Muscle layer of colon (tissue), 2 donors: Measurements from ENCODE around the gene BEND3.
"Not testable (repeated sequence)": the region's sequence is repeated elsewhere in the genome, so short reads cannot be mapped to it uniquely, and the experiment has no call there.

Source experiments
- H3K27ac ChIP-seq: one replicate; pipeline ENCODE4 v1.7.0; 2013; ENCODE audit warnings: low read depth, mild to moderate bottlenecking, low read length, moderate library complexity
- H3K27me3 ChIP-seq, 2 donors: one replicate each; pipeline ENCODE4 v1.7.0; 2013; ENCODE audit warnings: low read length in 2 of 2, mild to moderate bottlenecking in 2 of 2; ENCODE audit not compliant: insufficient read depth in 2 of 2, control insufficient read depth in 1 of 2
- H3K36me3 ChIP-seq: one replicate; pipeline ENCODE4 v1.7.0; 2013; ENCODE audit warnings: mild to moderate bottlenecking, low read length; ENCODE audit not compliant: insufficient read depth
- H3K4me1 ChIP-seq: one replicate; pipeline ENCODE4 v1.7.0; 2013; ENCODE audit warnings: mild to moderate bottlenecking, low read length; ENCODE audit not compliant: insufficient read depth
- H3K4me3 ChIP-seq, 2 donors: one replicate each; pipeline ENCODE4 v1.7.0; 2013; ENCODE audit warnings: low read length in 2 of 2, low read depth in 1 of 2, mild to moderate bottlenecking in 1 of 2, moderate library complexity in 1 of 2
- H3K9ac ChIP-seq: one replicate; pipeline ENCODE4 v1.7.0; 2013; ENCODE audit warnings: low read length
- H3K9me3 ChIP-seq: one replicate; pipeline ENCODE4 v1.7.0; 2013; ENCODE audit warnings: mild to moderate bottlenecking, low read length
- donor health status: abdominal sarcoma.
- donor health status: Adenocarcinoma of cecum.

Gene BEND3

GRCh38 chr6:107103082-107103481, 12.2 kb downstream of the BEND3 start:
- Histone ChIP-seq H3K27me3 (no peaks in the 10 kb centered on the region), H3K36me3 (no peaks in the 10 kb centered on the region), H3K9me3 (no peaks in the 10 kb centered on the region), H3K4me3 (no peak overlapping the region), H3K9ac (no peak overlapping the region), H3K27ac (no peak overlapping the region), H3K4me1 (no peaks in the 10 kb centered on the region)

- no peak overlapping the region for H3K4me3 ChIP-seq
- no peaks in the 10 kb centered on the region for H3K36me3 ChIP-seq
- no peak overlapping the region for H3K27ac ChIP-seq
- no peaks in the 10 kb centered on the region for H3K4me1 ChIP-seq
- no peaks in the 10 kb centered on the region for H3K27me3 ChIP-seq
- no peaks in the 10 kb centered on the region for H3K9me3 ChIP-seq
- H3K9ac ChIP-seq = no peak overlapping the region
These were observed 12.9 kb downstream of the BEND3 start for GRCh38 chr6:107102414-107102805.

- Histone ChIP-seq H3K36me3 (no peaks in the 10 kb centered on the region), H3K4me1 (no peaks in the 10 kb centered on the region), H3K27me3 (no peaks in the 10 kb centered on the region), H3K9me3 (no peaks in the 10 kb centered on the region), H3K27ac (no peak overlapping the region), H3K9ac (no peak overlapping the region), H3K4me3 (no peak overlapping the region)
These were observed 13.5 kb downstream of the BEND3 start for GRCh38 chr6:107101686-107102413.

GRCh38 chr6:107101211-107101610, 14.1 kb downstream of the BEND3 start:
- H3K36me3 ChIP-seq = no peaks in the 10 kb centered on the region
- no peak overlapping the region for H3K9ac ChIP-seq
- no peaks in the 10 kb centered on the region for H3K9me3 ChIP-seq
- no peaks in the 10 kb centered on the region for H3K4me1 ChIP-seq
- no peaks in the 10 kb centered on the region for H3K27me3 ChIP-seq
- no peak overlapping the region for H3K27ac ChIP-seq
- H3K4me3 ChIP-seq = no peak overlapping the region

- no peaks in the 10 kb centered on the region for H3K9me3 ChIP-seq
- no peak overlapping the region for H3K27ac ChIP-seq
- no peaks in the 10 kb centered on the region for H3K4me1 ChIP-seq
- no peak overlapping the region for H3K4me3 ChIP-seq
- no peaks in the 10 kb centered on the region for H3K27me3 ChIP-seq
- no peak overlapping the region for H3K9ac ChIP-seq
- no peaks in the 10 kb centered on the region for H3K36me3 ChIP-seq
These were observed 16.6 kb downstream of the BEND3 start for GRCh38 chr6:107098436-107099307.

GRCh38 chr6:107084459-107084858, 30.9 kb downstream of the BEND3 start:
- not testable (repeated sequence) for H3K36me3 ChIP-seq, H3K9me3 ChIP-seq, H3K27ac ChIP-seq, H3K4me3 ChIP-seq, H3K9ac ChIP-seq, H3K27me3 ChIP-seq, H3K4me1 ChIP-seq

GRCh38 chr6:107083921-107084320, 31.4 kb downstream of the BEND3 start:
- no peak overlapping the region for H3K4me3 ChIP-seq
- no peaks in the 10 kb centered on the region for H3K4me1 ChIP-seq
- no peak overlapping the region for H3K9ac ChIP-seq
- no peaks in the 10 kb centered on the region for H3K36me3 ChIP-seq
- H3K27ac ChIP-seq = no peak overlapping the region
- no peaks in the 10 kb centered on the region for H3K9me3 ChIP-seq
- H3K27me3 ChIP-seq = no peaks in the 10 kb centered on the region

GRCh38 chr6:107083047-107083768, 32.1 kb downstream of the BEND3 start:
- Histone ChIP-seq H3K4me1 (no peaks in the 10 kb centered on the region), H3K36me3 (no peaks in the 10 kb centered on the region), H3K9ac (no peak overlapping the region), H3K4me3 (no peak overlapping the region), H3K9me3 (no peaks in the 10 kb centered on the region), H3K27ac (no peak overlapping the region), H3K27me3 (no peaks in the 10 kb centered on the region)

- H3K27me3 ChIP-seq = no peaks in the 10 kb centered on the region
- H3K27ac ChIP-seq = no peak overlapping the region
- no peaks in the 10 kb centered on the region for H3K36me3 ChIP-seq
- no peak overlapping the region for H3K4me3 ChIP-seq
- no peak overlapping the region for H3K9ac ChIP-seq
- H3K4me1 ChIP-seq = no peaks in the 10 kb centered on the region
- H3K9me3 ChIP-seq = no peaks in the 10 kb centered on the region
These were observed 33.3 kb downstream of the BEND3 start for GRCh38 chr6:107082045-107082444.

- no peaks in the 10 kb centered on the region for H3K4me1 ChIP-seq
- H3K27ac ChIP-seq = no peak overlapping the region
- no peaks in the 10 kb centered on the region for H3K27me3 ChIP-seq
- H3K36me3 ChIP-seq = no peaks in the 10 kb centered on the region
- H3K4me3 ChIP-seq = no peak overlapping the region
- no peaks in the 10 kb centered on the region for H3K9me3 ChIP-seq
- H3K9ac ChIP-seq = no peak overlapping the region
These were observed 35.3 kb downstream of the BEND3 start for GRCh38 chr6:107080036-107080435.

GRCh38 chr6:107079429-107079828, 35.9 kb downstream of the BEND3 start:
- Histone ChIP-seq H3K4me1 (no peaks in the 10 kb centered on the region), H3K36me3 (no peaks in the 10 kb centered on the region), H3K9me3 (no peaks in the 10 kb centered on the region), H3K4me3 (no peak overlapping the region), H3K9ac (no peak overlapping the region), H3K27me3 (no peaks in the 10 kb centered on the region), H3K27ac (no peak overlapping the region)
